ENCODE measurements around the gene ARHGAP23.

Gene ARHGAP23

DNA sequence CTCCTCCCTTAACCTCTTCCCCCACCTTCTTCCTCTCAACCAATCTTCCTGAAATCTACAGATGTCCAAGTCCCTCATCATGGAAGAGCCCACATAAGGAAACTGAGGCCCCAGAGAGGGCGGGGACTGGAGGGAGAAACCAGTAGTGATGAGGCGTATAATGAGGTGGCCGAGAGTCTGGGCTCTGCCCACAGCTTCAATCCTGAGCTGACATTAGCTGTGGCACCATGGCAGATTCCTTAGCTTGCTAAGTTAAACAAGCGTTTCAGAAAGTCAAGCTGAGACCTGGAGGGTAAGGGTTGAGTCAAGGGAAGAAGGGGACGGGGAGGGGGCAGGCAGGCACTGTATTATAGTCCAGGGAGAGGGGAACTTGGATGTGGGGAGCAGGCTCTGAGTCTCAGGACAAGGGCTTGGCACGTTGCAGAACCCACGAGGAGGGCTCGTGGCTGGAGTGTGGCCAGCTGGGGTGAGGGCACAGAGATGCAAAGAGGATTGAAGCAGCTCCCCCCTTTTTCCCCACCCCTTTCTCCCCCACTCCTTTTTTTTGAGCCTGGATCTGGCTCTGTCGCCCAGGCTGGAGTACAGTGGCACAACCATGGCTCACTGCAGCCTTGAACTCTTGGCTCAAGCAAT is 13.3 kb downstream of the ARHGAP23 start:
- DNase-seq: no peak
- TF ChIP-seq GATA1 (IDR thresholded peaks at IDR 0.05; ENCODE audit: low read depth, low read length) (no peak), POLR2A (IDR thresholded peaks at IDR 0.05; ENCODE audit: low read length) (no peak)

DNA sequence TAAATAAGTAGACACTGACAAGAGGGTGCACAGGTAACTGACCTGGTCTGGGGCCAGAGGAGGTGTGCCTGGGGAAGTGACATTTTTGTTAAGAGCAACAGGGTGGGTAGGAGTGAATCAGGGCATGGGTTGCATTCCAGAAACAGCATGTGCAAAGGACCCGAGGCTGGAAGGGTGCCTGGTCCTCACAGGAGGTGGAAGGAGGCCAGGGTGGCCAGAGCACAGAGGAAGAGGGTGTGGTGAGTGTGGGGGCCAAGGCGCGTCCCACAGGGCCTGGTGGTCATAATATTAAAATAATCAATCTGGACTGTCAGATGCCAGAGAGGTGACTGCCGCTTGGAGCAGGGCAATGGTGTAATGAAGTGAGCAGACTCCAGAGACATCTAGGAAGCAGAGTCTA is 14.3 kb downstream of the ARHGAP23 start:
- no peak for DNase-seq
- TF ChIP-seq GATA1 (IDR thresholded peaks at IDR 0.05; ENCODE audit: low read depth, low read length) (no peak), POLR2A (IDR thresholded peaks at IDR 0.05; ENCODE audit: low read length) (no peak)

DNA sequence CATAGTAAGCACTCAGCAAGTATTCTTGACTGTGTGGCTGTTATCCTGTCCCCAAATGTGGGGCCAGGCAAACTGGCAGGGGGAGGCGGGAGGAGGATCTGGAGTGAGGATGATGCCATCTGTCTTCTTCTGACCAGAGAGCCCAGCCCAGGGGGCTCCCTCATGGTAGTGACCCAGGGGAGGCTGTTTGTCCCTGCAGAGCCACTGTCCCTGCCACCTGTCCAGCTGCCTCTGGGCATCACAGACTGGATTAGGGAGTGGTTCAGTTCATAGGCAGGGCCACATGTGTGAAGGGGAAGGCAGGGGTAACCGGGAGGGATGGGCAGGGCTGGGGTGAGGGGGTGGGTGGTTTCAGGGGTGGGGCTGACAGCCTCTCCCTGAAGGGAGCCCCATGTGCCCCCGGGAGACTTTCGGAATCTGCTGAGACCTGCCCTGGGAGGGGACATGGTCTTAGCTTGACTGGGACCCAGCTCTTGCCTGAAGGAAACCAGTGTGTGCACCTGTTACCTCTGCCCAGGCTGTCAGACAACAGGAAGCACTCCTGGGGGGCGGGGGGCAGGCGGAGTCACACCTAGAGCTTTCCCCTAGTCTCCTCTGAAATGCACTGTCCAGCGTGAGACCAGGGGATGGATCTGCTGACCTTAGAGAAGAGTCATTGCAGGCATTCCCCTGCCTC is 15.2 kb downstream of the ARHGAP23 start:
- DNase-seq: no peak
- TF ChIP-seq GATA1 (IDR thresholded peaks at IDR 0.05; ENCODE audit: low read depth, low read length): no peak
- TF ChIP-seq POLR2A (IDR thresholded peaks at IDR 0.05; ENCODE audit: low read length): no peak

DNA sequence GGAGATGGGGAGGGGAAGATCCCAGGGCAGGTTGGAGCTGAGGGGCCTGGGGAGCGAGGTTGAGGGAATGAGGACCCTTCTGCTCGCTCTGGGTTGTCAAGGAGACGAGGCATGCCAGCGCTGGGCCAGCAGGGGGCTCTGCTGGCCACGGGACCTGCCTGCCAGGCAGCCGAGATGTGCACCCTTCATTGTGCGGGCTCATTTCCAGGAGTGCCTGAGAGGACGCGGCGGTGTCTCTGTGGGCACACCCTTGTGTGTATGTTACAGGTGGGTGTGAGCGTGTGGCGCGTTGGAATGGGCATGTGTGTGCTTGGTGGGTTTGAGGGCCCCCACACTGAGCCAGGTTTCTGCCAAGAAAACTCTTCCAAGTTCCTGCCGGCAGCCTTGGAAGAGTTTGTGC is 15.9 kb downstream of the ARHGAP23 start:
- peak; percentile 67 to 84 for DNase-seq
- TF ChIP-seq GATA1 (IDR thresholded peaks at IDR 0.05; ENCODE audit: low read depth, low read length) (no peak), POLR2A (IDR thresholded peaks at IDR 0.05; ENCODE audit: low read length) (no peak)

DNA sequence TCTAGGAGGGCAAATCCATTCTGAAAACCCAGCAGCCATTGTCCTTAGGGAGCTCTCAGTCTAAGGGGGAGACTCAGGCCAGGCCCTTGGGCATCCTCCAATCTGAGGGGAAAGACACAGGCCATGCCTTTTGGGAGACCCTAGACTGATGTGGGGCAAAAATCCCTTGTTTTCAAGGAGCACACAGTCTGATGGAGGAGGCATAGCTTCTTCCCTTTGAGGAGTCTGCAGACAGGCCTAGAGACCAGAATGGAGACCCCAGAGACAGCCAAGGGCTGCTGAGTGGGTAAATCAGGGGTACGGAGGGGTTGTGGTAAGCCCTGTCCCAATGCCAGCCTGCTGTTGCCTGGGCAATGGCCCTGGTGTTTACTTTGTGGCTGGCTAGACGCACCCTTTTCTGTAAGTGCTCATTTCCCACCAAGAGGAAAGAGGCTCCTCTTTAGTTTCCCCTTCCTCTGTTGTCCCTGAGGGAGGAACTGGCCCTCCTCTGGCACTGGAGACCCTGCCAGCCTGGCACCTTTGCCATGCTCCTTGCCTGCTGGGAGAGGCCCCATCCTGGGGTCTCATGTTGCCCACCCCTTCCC is 19.3 kb downstream of the ARHGAP23 start:
- TF ChIP-seq GATA1 (IDR thresholded peaks at IDR 0.05; ENCODE audit: low read depth, low read length): no peak
- TF ChIP-seq POLR2A (IDR thresholded peaks at IDR 0.05; ENCODE audit: low read length): no peak
- no peak for DNase-seq

DNA sequence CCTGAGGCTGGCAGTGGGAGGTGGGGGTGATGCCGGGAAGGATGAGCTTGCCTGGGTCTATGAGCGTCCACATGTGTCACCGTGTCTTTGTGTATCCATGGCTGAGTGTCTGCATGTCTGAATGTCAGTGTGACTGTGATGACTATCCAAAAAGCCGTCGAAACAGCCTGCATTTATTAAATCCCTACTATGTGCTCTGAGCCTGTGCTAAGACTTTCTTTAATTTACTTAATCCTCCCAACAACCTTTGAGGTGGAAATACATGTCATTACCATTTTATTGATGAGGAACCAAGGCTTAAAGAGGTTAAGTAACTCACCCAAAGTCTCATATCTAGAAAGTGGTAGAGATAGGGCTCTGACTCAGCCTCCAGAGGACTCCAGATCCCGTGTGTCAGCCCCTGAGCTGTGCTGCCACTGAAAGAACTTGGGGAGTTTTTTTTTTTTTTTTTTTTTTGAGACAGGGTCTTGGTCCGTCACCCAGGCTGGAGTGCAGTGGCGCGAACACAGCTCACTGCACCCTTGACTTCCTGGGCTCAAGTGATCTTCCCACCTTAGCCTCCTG is 20.0 kb downstream of the ARHGAP23 start:
- peak in 1 of 2 experiments; percentile 50 for DNase-seq
- TF ChIP-seq GATA1 (IDR thresholded peaks at IDR 0.05; ENCODE audit: low read depth, low read length) (no peak), POLR2A (IDR thresholded peaks at IDR 0.05; ENCODE audit: low read length) (no peak)

DNA sequence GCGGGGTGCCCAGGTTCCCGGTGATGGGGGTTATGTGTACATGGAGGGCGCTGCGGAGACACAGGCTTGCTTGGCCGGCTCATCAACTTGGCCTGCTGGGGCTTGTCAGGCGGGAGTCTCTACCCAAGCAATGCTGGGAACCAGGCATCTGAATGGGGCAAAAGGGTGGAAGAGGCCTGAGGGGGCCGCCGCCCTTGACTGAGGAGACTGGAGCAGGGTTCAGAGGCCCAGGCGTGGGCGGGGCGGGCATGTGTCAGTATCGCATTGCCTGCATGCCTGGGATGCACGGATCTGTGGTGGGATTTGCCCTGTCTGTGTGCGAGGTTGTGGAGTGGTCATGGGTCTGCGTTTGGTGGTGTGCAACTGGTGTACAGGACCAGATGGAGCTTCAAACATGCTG is 21.1 kb downstream of the ARHGAP23 start:
- peak; percentile 16 to 45 for DNase-seq
- TF ChIP-seq GATA1 (IDR thresholded peaks at IDR 0.05; ENCODE audit: low read depth, low read length) (no peak), POLR2A (IDR thresholded peaks at IDR 0.05; ENCODE audit: low read length) (no peak)

DNA sequence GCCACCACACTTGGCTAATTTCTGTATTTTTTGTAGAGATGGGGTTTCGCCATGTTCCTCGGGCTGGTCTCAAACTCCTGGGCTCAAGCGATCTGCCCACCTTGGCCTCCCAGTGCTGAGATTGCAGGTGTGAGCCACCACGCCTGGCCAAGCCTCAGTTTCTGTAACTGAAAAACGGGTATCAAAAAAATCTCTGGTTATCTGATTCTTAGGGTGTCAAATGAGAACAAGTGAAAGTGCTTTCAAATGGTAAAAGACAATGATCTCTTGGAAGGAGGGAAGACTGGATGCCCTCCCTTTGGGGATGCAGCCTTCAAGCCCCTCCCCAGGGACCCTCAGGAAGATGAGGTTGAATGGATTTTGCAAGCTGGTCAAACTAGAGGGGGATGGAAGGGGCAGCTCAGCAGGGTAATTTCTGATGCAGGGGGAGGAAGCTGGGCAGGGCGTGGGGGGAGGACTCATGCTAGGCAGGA is 22.3 kb downstream of the ARHGAP23 start:
- TF ChIP-seq POLR2A (IDR thresholded peaks at IDR 0.05; ENCODE audit: low read length) (no peak), GATA1 (IDR thresholded peaks at IDR 0.05; ENCODE audit: low read depth, low read length) (no peak)
- no peak for DNase-seq

DNA sequence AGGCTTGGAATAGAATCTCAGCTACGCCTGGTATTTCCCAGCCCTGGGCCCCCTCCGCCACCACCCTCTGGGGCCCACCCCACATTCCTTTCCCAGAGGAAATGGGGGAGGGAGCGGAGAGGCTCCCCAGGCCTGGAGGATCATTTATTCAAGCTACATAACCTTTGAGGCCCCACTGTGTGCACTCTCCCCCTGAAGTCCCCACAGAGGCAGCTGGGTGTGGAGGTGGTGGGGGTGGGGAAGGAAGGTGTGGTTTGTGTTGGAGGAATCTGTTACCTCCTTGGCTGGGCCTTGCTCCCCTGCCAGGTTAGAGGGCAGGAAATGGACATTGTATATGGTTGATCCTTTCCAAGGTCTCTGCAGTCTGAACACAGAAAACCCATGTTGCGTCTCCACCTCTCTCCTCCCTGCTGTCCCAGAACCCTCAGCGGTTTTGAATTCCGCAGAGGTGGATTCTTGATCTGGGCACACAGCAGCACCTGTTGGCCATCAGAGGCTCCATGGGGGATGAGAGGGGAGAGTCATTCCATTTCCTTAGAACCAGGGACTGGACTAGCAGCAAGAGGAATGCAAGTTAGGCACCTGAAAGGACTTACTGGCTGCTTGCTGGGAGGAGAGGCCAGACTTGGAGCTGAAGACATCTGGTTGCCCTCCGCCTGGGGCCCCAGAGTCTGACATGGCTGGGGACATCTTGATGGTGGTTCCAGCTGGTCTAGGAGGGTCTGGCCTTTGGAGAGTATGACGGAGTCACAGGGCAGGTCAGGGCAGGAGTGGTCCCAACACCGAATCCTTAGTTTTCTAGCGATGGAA is 23.0 kb downstream of the ARHGAP23 start:
- no peak for TF ChIP-seq GATA1 (IDR thresholded peaks at IDR 0.05; ENCODE audit: low read depth, low read length)

DNA sequence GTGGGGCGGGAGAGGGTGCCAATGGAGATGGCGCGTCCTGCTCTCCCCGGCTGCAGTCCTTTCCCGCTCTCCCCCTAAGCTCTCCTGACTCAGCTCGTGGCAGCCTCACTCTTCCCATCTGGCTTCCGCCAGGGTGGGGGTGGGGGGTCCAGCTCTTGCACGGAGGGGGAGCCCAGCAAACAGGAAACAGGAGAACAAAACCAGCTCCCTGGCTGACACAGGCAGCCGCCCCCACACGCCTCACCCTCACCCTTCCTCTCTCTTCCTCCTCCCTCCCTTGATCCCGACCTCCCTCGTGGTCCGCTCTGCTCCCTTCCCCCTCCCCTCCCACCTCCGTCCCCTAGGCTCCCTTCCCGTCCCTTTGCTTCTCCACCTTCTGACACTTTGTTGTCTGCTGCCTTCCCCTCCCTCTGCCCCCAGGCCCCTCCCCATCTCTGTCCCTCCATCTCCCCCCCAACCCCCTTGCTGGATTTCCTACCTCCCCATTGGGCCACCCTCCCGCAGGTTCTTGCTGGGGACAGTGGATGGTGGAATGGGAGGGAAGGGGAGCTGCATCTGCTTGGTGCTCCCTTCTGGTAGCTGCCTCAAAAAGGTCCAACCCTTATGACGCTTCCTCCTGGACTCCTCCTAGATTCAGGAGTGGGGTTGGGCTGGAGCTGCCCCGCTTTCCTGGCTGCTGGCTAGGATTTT is 23.7 kb downstream of the ARHGAP23 start:
- TF ChIP-seq POLR2A (IDR thresholded peaks at IDR 0.05; ENCODE audit: low read length): no peak
- TF ChIP-seq GATA1 (IDR thresholded peaks at IDR 0.05; ENCODE audit: low read depth, low read length): no peak
- no peak for DNase-seq

More for the DNA sequence above, 23.0 kb downstream of the ARHGAP23 start:
- no peak for DNase-seq

DNA sequence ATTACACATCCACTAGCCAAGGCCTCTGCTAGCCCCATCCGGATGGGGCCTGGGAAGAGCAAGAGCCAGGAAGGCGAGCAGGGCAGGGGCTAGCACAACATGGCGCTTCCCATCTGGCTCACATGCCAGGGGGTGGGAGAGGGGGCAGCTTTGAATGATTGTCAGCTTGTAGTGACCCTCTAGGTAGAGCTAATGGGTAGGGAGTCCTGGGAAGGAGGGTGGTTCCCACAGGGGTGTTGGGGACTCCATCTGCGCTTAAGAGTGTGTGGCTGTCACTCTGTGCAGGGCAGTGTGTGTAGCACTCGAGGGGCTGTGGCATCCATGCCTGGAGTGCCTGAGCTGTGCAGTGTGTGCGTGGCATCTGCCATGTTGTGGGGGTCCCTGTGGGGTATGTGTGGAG is 24.5 kb downstream of the ARHGAP23 start:
- no peak for DNase-seq
- TF ChIP-seq GATA1 (IDR thresholded peaks at IDR 0.05; ENCODE audit: low read depth, low read length): no peak

DNA sequence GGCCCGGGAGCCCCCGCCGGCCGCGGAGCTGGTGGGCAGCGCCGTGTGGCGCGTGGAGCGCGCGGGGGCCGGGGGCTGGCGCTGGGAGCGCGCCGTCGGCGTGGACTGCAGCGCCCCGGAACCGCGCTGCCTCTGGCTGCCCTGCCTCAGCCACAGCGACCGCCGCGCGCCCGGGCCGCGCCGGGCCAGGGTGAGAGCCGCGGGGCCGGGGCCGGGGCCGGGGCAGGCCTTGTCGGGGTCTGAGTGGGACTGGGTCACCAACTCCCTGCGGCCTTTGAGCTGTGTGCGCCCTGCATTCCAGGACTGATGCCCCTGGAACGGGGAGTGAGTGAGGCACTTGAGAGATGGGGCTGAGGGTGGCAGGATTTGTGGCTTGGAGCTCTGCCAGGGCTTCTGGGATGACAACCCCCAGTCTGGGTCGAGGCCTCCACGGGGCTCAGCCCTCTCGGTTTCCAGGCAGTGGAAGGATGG is 25.7 kb downstream of the ARHGAP23 start:
- peak in 1 of 2 experiments; percentile 21 for DNase-seq
- TF ChIP-seq GATA1 (IDR thresholded peaks at IDR 0.05; ENCODE audit: low read depth, low read length) (no peak), POLR2A (IDR thresholded peaks at IDR 0.05; ENCODE audit: low read length) (no peak)

DNA sequence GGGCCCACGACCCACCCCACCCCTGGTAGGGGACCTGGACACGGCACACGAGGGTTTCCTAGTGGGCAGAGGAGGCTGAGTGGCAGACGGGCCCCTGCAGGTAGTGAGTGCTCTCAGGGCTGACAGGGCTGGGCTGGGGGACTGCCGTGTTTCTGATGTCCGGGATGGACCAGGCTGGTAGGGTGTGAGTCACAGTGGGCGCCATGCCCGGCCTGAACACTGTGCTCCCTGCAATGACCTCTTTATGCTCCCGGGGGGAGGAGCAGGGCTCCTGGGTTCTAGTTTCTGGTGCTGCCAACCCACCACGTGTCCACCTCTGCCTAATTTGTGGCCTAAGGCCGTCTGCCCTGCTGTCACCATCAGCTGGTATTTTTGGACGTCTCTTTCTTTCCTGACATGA is 26.3 kb downstream of the ARHGAP23 start:
- peak in 1 of 2 experiments; percentile 30 for DNase-seq
- TF ChIP-seq POLR2A (IDR thresholded peaks at IDR 0.05; ENCODE audit: low read length) (no peak), GATA1 (IDR thresholded peaks at IDR 0.05; ENCODE audit: low read depth, low read length) (no peak)

Data from erythroblast (primary cell).